Stimulated activated naive B cell treated with anti-CD40 and anti-IgM and Interleukin-4, amounts not matched to agents 10 μg/mL and 1 μg/mL and 100 μg/mL, for 72 hours (primary cell): ENCODE data around the gene PTPRD.
"Not testable (repeated sequence)": the region's sequence is repeated elsewhere in the genome, so short reads cannot be mapped to it uniquely, and the experiment has no call there.

Experiments
- ATAC-seq, 2 donors: fragments of 150-1000 bp; cut with Tn5 transposase; replicated peaks; 2 replicates each; pipeline ENCODE4 v1.10.0; 2021; ENCODE audit warnings: moderate library complexity in 1 of 2
- DNase-seq: peaks from one replicate; pipeline ENCODE4 v3.0.0; 2021
- H3K27ac Mint-ChIP-seq: one replicate; pipeline ENCODE4 v1.8.0; 2022; ENCODE audit warnings: mild to moderate bottlenecking, mixed read lengths
- H3K27me3 Mint-ChIP-seq, 2 donors: one replicate each; pipeline ENCODE4 v1.8.0; 2022; ENCODE audit warnings: mixed read lengths in 2 of 2
- H3K36me3 Mint-ChIP-seq, 2 donors: one replicate each; pipeline ENCODE4 v1.8.0; 2022; ENCODE audit warnings: mixed read lengths in 2 of 2, mild to moderate bottlenecking in 1 of 2
- H3K4me1 Mint-ChIP-seq, 2 donors: one replicate each; pipeline ENCODE4 v1.8.0; 2022; ENCODE audit warnings: mixed read lengths in 2 of 2, mild to moderate bottlenecking in 1 of 2
- H3K4me3 Mint-ChIP-seq, 2 donors: one replicate each; pipeline ENCODE4 v1.8.0; 2022; ENCODE audit warnings: mild to moderate bottlenecking in 2 of 2, mixed read lengths in 2 of 2, moderate library complexity in 1 of 2
- H3K9me3 Mint-ChIP-seq, 2 donors: one replicate each; pipeline ENCODE4 v1.8.0; 2022; ENCODE audit warnings: mixed read lengths in 2 of 2, mild to moderate bottlenecking in 1 of 2

The PTPRD gene

GRCh38 chr9:8701904-8702303 lies 1910.9 kb downstream of the PTPRD start:
- no peak overlapping the region for H3K27ac Mint-ChIP-seq

GRCh38 chr9:8697565-8697964 lies 1915.2 kb downstream of the PTPRD start:
- not testable (repeated sequence) for H3K36me3 Mint-ChIP-seq, DNase-seq, H3K4me1 Mint-ChIP-seq, H3K27me3 Mint-ChIP-seq, H3K27ac Mint-ChIP-seq, H3K4me3 Mint-ChIP-seq, ATAC-seq, H3K9me3 Mint-ChIP-seq

More at GRCh38 chr9:8701904-8702303, 1910.9 kb downstream of the PTPRD start:
- H3K9me3 Mint-ChIP-seq, result no peaks in the 10 kb centered on the region
- no peaks in the 10 kb centered on the region for H3K36me3 Mint-ChIP-seq
- H3K27me3 Mint-ChIP-seq, result no peaks in the 10 kb centered on the region
- ATAC-seq, result no peak
- no peak for DNase-seq
- no peak overlapping the region for H3K4me3 Mint-ChIP-seq
- no peaks in the 10 kb centered on the region for H3K4me1 Mint-ChIP-seq

GRCh38 chr9:8696516-8696915 lies 1916.3 kb downstream of the PTPRD start:
- no peak for DNase-seq
- H3K4me3 Mint-ChIP-seq, result no peak overlapping the region
- no peaks in the 10 kb centered on the region for H3K36me3 Mint-ChIP-seq
- H3K9me3 Mint-ChIP-seq, result no peaks in the 10 kb centered on the region
- no peaks in the 10 kb centered on the region for H3K27me3 Mint-ChIP-seq
- peaks cover 2 to 4% of the 10 kb centered on the region in 2 donors for H3K4me1 Mint-ChIP-seq
- H3K27ac Mint-ChIP-seq, result no peak overlapping the region
- ATAC-seq, result no peak

- Mint-ChIP-seq H3K36me3 (no peaks in the 10 kb centered on the region), H3K27me3 (no peaks in the 10 kb centered on the region), H3K9me3 (no peaks in the 10 kb centered on the region), H3K4me3 (no peak overlapping the region), H3K27ac (no peak overlapping the region), H3K4me1 (peaks cover 2 to 4% of the 10 kb centered on the region in 2 donors)
- DNase-seq (no peak), ATAC-seq (no peak)
These were observed 1917.7 kb downstream of the PTPRD start for GRCh38 chr9:8694983-8695588.

- no peak overlapping the region for H3K4me3 Mint-ChIP-seq
- H3K4me1 Mint-ChIP-seq, result peaks cover 2 to 4% of the 10 kb centered on the region in 2 donors
- no peak overlapping the region for H3K27ac Mint-ChIP-seq
- ATAC-seq, result no peak
- H3K36me3 Mint-ChIP-seq, result no peaks in the 10 kb centered on the region
- no peak for DNase-seq
- no peaks in the 10 kb centered on the region for H3K27me3 Mint-ChIP-seq
- H3K9me3 Mint-ChIP-seq, result peaks cover 2 to 4% of the 10 kb centered on the region in 2 donors
These were observed 1919.3 kb downstream of the PTPRD start for GRCh38 chr9:8693464-8693863.

- no peaks in the 10 kb centered on the region for H3K36me3 Mint-ChIP-seq
These were observed 1926.3 kb downstream of the PTPRD start for GRCh38 chr9:8686516-8686915.

GRCh38 chr9:8685825-8686224 lies 1927.0 kb downstream of the PTPRD start:
- H3K4me1 Mint-ChIP-seq, result no peaks in the 10 kb centered on the region
- H3K36me3 Mint-ChIP-seq, result no peaks in the 10 kb centered on the region
- H3K9me3 Mint-ChIP-seq, result peaks cover 2 to 4% of the 10 kb centered on the region in 2 donors
- no peak overlapping the region for H3K27ac Mint-ChIP-seq
- no peak for DNase-seq
- no peak for ATAC-seq
- H3K27me3 Mint-ChIP-seq, result no peaks in the 10 kb centered on the region
- no peak overlapping the region for H3K4me3 Mint-ChIP-seq

More at GRCh38 chr9:8686516-8686915, 1926.3 kb downstream of the PTPRD start:
- Mint-ChIP-seq H3K4me1 (no peaks in the 10 kb centered on the region), H3K27ac (no peak overlapping the region), H3K27me3 (no peaks in the 10 kb centered on the region), H3K4me3 (no peak overlapping the region), H3K9me3 (peaks cover 2 to 4% of the 10 kb centered on the region in 2 donors)
- DNase-seq (no peak), ATAC-seq (no peak)

- no peaks in the 10 kb centered on the region for H3K4me1 Mint-ChIP-seq
- ATAC-seq, result no peak
- H3K36me3 Mint-ChIP-seq, result no peaks in the 10 kb centered on the region
- no peak overlapping the region for H3K27ac Mint-ChIP-seq
- H3K9me3 Mint-ChIP-seq, result peaks cover 2 to 4% of the 10 kb centered on the region in 2 donors
- H3K4me3 Mint-ChIP-seq, result no peak overlapping the region
- H3K27me3 Mint-ChIP-seq, result no peaks in the 10 kb centered on the region
- DNase-seq, result no peak
These were observed 1927.7 kb downstream of the PTPRD start for GRCh38 chr9:8684978-8685708.

GRCh38 chr9:8683496-8683895 lies 1929.3 kb downstream of the PTPRD start:
- Mint-ChIP-seq H3K9me3 (no peaks in the 10 kb centered on the region), H3K27me3 (no peaks in the 10 kb centered on the region), H3K36me3 (no peaks in the 10 kb centered on the region), H3K4me3 (no peak overlapping the region), H3K27ac (no peak overlapping the region), H3K4me1 (no peaks in the 10 kb centered on the region)
- ATAC-seq, result no peak
- DNase-seq, result no peak

GRCh38 chr9:8680658-8681057 lies 1932.1 kb downstream of the PTPRD start:
- no peak for ATAC-seq
- H3K4me1 Mint-ChIP-seq, result no peaks in the 10 kb centered on the region
- no peaks in the 10 kb centered on the region for H3K9me3 Mint-ChIP-seq
- H3K4me3 Mint-ChIP-seq, result no peak overlapping the region
- DNase-seq, result no peak
- H3K36me3 Mint-ChIP-seq, result no peaks in the 10 kb centered on the region
- no peak overlapping the region for H3K27ac Mint-ChIP-seq
- H3K27me3 Mint-ChIP-seq, result no peaks in the 10 kb centered on the region

GRCh38 chr9:8680157-8680556 lies 1932.6 kb downstream of the PTPRD start:
- Mint-ChIP-seq H3K36me3 (no peaks in the 10 kb centered on the region), H3K4me1 (no peaks in the 10 kb centered on the region), H3K27ac (no peak overlapping the region), H3K4me3 (no peak overlapping the region), H3K9me3 (no peaks in the 10 kb centered on the region), H3K27me3 (no peaks in the 10 kb centered on the region)
- DNase-seq, result no peak
- ATAC-seq, result no peak

- Mint-ChIP-seq H3K36me3 (no peaks in the 10 kb centered on the region), H3K4me1 (no peaks in the 10 kb centered on the region), H3K27ac (no peak overlapping the region), H3K27me3 (no peaks in the 10 kb centered on the region), H3K4me3 (no peak overlapping the region), H3K9me3 (no peaks in the 10 kb centered on the region)
- DNase-seq (no peak), ATAC-seq (no peak)
These were observed 1933.4 kb downstream of the PTPRD start for GRCh38 chr9:8679371-8679822.

GRCh38 chr9:8677741-8678140 lies 1935.1 kb downstream of the PTPRD start:
- no peak overlapping the region for H3K27ac Mint-ChIP-seq
- no peaks in the 10 kb centered on the region for H3K4me1 Mint-ChIP-seq
- no peak overlapping the region for H3K4me3 Mint-ChIP-seq
- no peaks in the 10 kb centered on the region for H3K27me3 Mint-ChIP-seq
- H3K9me3 Mint-ChIP-seq, result no peaks in the 10 kb centered on the region
- DNase-seq (no peak), ATAC-seq (no peak)
- H3K36me3 Mint-ChIP-seq, result no peaks in the 10 kb centered on the region

GRCh38 chr9:8674536-8674935 lies 1938.3 kb downstream of the PTPRD start:
- ATAC-seq (no peak), DNase-seq (no peak)
- H3K4me1 Mint-ChIP-seq, result no peaks in the 10 kb centered on the region
- H3K4me3 Mint-ChIP-seq, result no peak overlapping the region
- no peak overlapping the region for H3K27ac Mint-ChIP-seq
- no peaks in the 10 kb centered on the region for H3K36me3 Mint-ChIP-seq
- H3K9me3 Mint-ChIP-seq, result no peaks in the 10 kb centered on the region
- H3K27me3 Mint-ChIP-seq, result no peaks in the 10 kb centered on the region

- H3K9me3 Mint-ChIP-seq, result no peaks in the 10 kb centered on the region
- DNase-seq, result no peak
- no peak overlapping the region for H3K27ac Mint-ChIP-seq
- no peaks in the 10 kb centered on the region for H3K27me3 Mint-ChIP-seq
- H3K4me3 Mint-ChIP-seq, result no peak overlapping the region
- ATAC-seq, result no peak
- H3K36me3 Mint-ChIP-seq, result no peaks in the 10 kb centered on the region
- H3K4me1 Mint-ChIP-seq, result no peaks in the 10 kb centered on the region
These were observed 1939.0 kb downstream of the PTPRD start for GRCh38 chr9:8673830-8674229.
